HEK293 (cell line): ENCODE results near the gene SH3GL1.

Experiments
- CTCF ChIA-PET: fragments of 350-600 bp; formaldehyde crosslinking; extraction: SDS; loops from one replicate; lab custom pipeline; 2021; ENCODE audit warnings: antibody characterized with exemption; lab: Yijun Ruan, JAX
- POLR2A ChIA-PET: fragments of 300-600 bp; formaldehyde crosslinking; extraction: SDS; loops from one replicate; lab custom pipeline; 2020; ENCODE audit warnings: antibody characterized with exemption, inconsistent platforms; lab: Yijun Ruan, JAX
- H3K27ac ChIP-seq: fragments of 200-500 bp; sonication (Bioruptor generic); 2 replicates; pipeline ENCODE4 v1.5.1; 2014; ENCODE audit warnings: low read depth, low read length, control low read depth, inconsistent platforms; ENCODE audit errors: extremely low read depth
- H3K36me3 ChIP-seq, 2 experiments: fragments of 200-500 bp in 1 of 2; sonication (Bioruptor generic) in 1 of 2; 1 replicate in 1 of 2; 2 replicates in 1 of 2; pipeline ENCODE4 v1.5.1; 2014 to 2017; ENCODE audit warnings: inconsistent platforms in 2 of 2, low read length in 2 of 2; ENCODE audit not compliant: control insufficient read depth in 2 of 2, insufficient read depth in 1 of 2
- H3K4me1 ChIP-seq: fragments of 200-500 bp; sonication (Bioruptor generic); 2 replicates; pipeline ENCODE4 v1.5.1; 2014; ENCODE audit warnings: mild to moderate bottlenecking, low read length, inconsistent platforms; ENCODE audit not compliant: control insufficient read depth, insufficient read depth
- H3K4me3 ChIP-seq: 2 replicates; pipeline ENCODE4 v1.5.1; 2011; ENCODE audit warnings: low read depth, mild to moderate bottlenecking, control low read depth, low read length, moderate library complexity
- H3K9me3 ChIP-seq: fragments of 200-500 bp; sonication (Bioruptor generic); 2 replicates; pipeline ENCODE4 v1.5.1; 2014; ENCODE audit warnings: low read depth, low read length, inconsistent platforms; ENCODE audit not compliant: control insufficient read depth, insufficient read depth
- MZF1 ChIP-seq: fragments of 450-650 bp; formaldehyde crosslinking; IDR thresholded peaks from 2 replicates; pipeline ENCODE4 v1.5.1; 2017; ENCODE audit warnings: missing biosample characterization, missing genetic modification characterization, borderline replicate concordance
- SALL2 ChIP-seq: fragments of 450-650 bp; formaldehyde crosslinking; IDR thresholded peaks from 2 replicates; pipeline ENCODE4 v1.5.0; 2017; ENCODE audit warnings: missing biosample characterization, mild to moderate bottlenecking, missing genetic modification characterization, borderline replicate concordance
- TCF7L2 ChIP-seq: IDR thresholded peaks from 2 replicates; pipeline ENCODE4 v1.6.1; 2011; ENCODE audit warnings: low read depth, mild to moderate bottlenecking, inconsistent platforms, low read length, moderate library complexity, borderline replicate concordance
- ZBTB8A ChIP-seq: fragments of 450-650 bp; formaldehyde crosslinking; IDR thresholded peaks from 2 replicates; pipeline ENCODE4 v1.5.1; 2016; ENCODE audit warnings: missing biosample characterization, missing genetic modification characterization
- ZIC2 ChIP-seq: fragments of 450-650 bp; formaldehyde crosslinking; IDR thresholded peaks from 2 replicates; pipeline ENCODE4 v1.5.1; 2016; ENCODE audit warnings: missing biosample characterization, missing genetic modification characterization
- ZNF112 ChIP-seq: fragments of 450-650 bp; formaldehyde crosslinking; IDR thresholded peaks from 2 replicates; pipeline ENCODE4 v1.5.0; 2017; ENCODE audit warnings: missing biosample characterization, missing genetic modification characterization
- ZNF184 ChIP-seq: fragments of 450-650 bp; IDR thresholded peaks from 2 replicates; pipeline ENCODE4 v1.5.1; 2018; ENCODE audit warnings: missing biosample characterization, mild to moderate bottlenecking, missing genetic modification characterization
- ZNF223 ChIP-seq: fragments of 450-650 bp; formaldehyde crosslinking; IDR thresholded peaks from 2 replicates; pipeline ENCODE4 v1.5.1; 2016; ENCODE audit warnings: missing biosample characterization, missing genetic modification characterization
- ZNF394 ChIP-seq: fragments of 450-650 bp; formaldehyde crosslinking; IDR thresholded peaks from 2 replicates; pipeline ENCODE4 v1.5.1; 2016; ENCODE audit warnings: missing biosample characterization, missing genetic modification characterization, mild to moderate bottlenecking, moderate library complexity, borderline replicate concordance
- ZNF544 ChIP-seq: fragments of 450-650 bp; formaldehyde crosslinking; IDR thresholded peaks from 2 replicates; pipeline ENCODE4 v1.5.0; 2017; ENCODE audit warnings: missing biosample characterization, missing genetic modification characterization
- ZNF621 ChIP-seq: fragments of 450-650 bp; formaldehyde crosslinking; IDR thresholded peaks from 2 replicates; pipeline ENCODE4 v1.5.1; 2017; ENCODE audit warnings: missing biosample characterization, missing genetic modification characterization
- ZNF791 ChIP-seq: fragments of 450-650 bp; formaldehyde crosslinking; IDR thresholded peaks from 2 replicates; pipeline ENCODE4 v1.5.1; 2016; ENCODE audit warnings: missing biosample characterization, missing genetic modification characterization
- TF ChIP-seq, protein P1 (sequence below): fragments of 450-650 bp; formaldehyde crosslinking; IDR thresholded peaks from 2 replicates; pipeline ENCODE4 v1.5.1; 2016; ENCODE audit warnings: missing biosample characterization, missing genetic modification characterization
- TF ChIP-seq, protein P2 (sequence below): fragments of 450-650 bp; formaldehyde crosslinking; IDR thresholded peaks from 2 replicates; pipeline ENCODE4 v1.5.1; 2017; ENCODE audit warnings: missing biosample characterization, missing genetic modification characterization
- TF ChIP-seq, protein P3 (sequence below): fragments of 450-650 bp; IDR thresholded peaks from 2 replicates; pipeline ENCODE4 v1.5.1; 2018; ENCODE audit warnings: missing biosample characterization, missing genetic modification characterization
- TF ChIP-seq, protein P4 (sequence below): fragments of 450-650 bp; formaldehyde crosslinking; IDR thresholded peaks from 2 replicates; pipeline ENCODE4 v1.5.1; 2016; ENCODE audit warnings: missing biosample characterization, missing genetic modification characterization
- TF ChIP-seq, protein P5 (sequence below): fragments of 450-650 bp; formaldehyde crosslinking; IDR thresholded peaks from 2 replicates; pipeline ENCODE4 v1.5.1; 2016; ENCODE audit warnings: missing biosample characterization, missing genetic modification characterization
- TF ChIP-seq, protein P6 (sequence below): fragments of 450-650 bp; formaldehyde crosslinking; IDR thresholded peaks from 2 replicates; pipeline ENCODE4 v1.5.1; 2016; ENCODE audit warnings: missing biosample characterization, missing genetic modification characterization, borderline replicate concordance

SH3GL1 gene

DNA sequence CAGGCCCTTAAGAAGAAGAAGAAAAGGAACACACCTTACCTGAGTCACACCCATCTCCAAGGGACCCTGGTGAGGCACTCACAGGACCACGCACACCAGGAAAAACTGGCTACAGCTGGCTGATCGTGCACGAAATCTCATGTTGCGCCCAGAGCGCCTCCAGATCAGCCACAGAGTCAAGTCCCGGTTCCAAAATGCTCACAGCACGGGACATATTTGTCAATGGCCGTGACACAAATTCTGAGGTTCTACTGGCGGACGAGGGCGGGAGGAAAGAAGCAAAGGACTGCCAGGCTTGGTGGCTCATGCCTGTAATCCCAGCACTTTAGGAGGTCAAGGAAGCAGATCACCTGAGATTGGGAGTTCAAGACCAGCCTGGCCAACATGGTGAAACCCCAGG, 21.5 kb downstream of the SH3GL1 start (continued):
- no peak for TF ChIP-seq ZNF791 (tag by site-specific recombination)

DNA sequence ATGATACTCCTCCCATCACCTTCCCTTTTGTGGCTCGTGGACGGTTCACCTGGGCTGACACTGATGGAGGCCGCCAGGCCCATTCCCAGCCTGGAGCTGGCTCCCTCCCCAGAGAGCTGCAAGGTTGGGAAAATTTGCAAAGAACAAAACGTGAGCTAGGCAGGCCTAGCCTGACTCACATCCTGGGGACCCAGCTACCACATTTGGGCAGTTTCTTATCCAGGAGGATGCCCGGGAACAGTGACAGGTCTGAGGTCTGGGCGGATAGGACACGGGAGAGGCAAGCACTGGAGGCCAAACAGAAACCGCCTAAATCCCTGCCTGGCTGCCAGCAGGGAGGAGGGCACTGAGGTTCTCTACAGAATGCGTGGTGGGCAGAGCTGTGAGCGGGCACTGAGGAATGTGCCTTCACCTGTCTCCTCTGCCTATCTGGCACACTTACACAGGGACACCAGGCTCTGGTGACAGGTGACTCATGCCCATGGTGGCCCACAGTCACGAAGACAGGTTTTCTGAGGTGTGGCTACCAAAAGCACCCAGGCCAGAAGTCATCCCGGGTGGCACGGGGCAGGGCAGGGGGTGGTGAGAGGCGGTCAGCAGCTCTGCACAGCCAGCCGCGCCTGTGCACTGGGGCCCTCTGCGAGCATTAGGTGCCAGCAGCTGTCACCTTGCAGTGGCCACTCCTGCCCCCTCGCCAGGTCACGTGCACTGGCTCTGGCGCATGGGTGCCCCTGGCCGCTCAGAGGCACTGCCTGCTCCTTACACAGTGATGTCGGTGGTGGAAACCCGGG, 23.2 kb downstream of the SH3GL1 start:
- no peak for TF ChIP-seq ZNF223 (tag by site-specific recombination)
- TF ChIP-seq ZNF621 (tag by site-specific recombination): no peak
- TF ChIP-seq ZNF184 (tag by site-specific recombination): no peak
- TF ChIP-seq, protein P1, sequence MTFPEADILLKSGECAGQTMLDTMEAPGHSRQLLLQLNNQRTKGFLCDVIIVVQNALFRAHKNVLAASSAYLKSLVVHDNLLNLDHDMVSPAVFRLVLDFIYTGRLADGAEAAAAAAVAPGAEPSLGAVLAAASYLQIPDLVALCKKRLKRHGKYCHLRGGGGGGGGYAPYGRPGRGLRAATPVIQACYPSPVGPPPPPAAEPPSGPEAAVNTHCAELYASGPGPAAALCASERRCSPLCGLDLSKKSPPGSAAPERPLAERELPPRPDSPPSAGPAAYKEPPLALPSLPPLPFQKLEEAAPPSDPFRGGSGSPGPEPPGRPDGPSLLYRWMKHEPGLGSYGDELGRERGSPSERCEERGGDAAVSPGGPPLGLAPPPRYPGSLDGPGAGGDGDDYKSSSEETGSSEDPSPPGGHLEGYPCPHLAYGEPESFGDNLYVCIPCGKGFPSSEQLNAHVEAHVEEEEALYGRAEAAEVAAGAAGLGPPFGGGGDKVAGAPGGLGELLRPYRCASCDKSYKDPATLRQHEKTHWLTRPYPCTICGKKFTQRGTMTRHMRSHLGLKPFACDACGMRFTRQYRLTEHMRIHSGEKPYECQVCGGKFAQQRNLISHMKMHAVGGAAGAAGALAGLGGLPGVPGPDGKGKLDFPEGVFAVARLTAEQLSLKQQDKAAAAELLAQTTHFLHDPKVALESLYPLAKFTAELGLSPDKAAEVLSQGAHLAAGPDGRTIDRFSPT (tag by site-specific recombination): 0 out of 2 replicates have a peak, but pooled peaks have one; percentile 39
- no peak for TF ChIP-seq TCF7L2
- TF ChIP-seq, protein P2, sequence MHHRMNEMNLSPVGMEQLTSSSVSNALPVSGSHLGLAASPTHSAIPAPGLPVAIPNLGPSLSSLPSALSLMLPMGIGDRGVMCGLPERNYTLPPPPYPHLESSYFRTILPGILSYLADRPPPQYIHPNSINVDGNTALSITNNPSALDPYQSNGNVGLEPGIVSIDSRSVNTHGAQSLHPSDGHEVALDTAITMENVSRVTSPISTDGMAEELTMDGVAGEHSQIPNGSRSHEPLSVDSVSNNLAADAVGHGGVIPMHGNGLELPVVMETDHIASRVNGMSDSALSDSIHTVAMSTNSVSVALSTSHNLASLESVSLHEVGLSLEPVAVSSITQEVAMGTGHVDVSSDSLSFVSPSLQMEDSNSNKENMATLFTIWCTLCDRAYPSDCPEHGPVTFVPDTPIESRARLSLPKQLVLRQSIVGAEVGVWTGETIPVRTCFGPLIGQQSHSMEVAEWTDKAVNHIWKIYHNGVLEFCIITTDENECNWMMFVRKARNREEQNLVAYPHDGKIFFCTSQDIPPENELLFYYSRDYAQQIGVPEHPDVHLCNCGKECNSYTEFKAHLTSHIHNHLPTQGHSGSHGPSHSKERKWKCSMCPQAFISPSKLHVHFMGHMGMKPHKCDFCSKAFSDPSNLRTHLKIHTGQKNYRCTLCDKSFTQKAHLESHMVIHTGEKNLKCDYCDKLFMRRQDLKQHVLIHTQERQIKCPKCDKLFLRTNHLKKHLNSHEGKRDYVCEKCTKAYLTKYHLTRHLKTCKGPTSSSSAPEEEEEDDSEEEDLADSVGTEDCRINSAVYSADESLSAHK (tag by site-specific recombination): peak; percentile 84
- TF ChIP-seq MZF1 (tag by site-specific recombination): no peak
- TF ChIP-seq, protein P3, sequence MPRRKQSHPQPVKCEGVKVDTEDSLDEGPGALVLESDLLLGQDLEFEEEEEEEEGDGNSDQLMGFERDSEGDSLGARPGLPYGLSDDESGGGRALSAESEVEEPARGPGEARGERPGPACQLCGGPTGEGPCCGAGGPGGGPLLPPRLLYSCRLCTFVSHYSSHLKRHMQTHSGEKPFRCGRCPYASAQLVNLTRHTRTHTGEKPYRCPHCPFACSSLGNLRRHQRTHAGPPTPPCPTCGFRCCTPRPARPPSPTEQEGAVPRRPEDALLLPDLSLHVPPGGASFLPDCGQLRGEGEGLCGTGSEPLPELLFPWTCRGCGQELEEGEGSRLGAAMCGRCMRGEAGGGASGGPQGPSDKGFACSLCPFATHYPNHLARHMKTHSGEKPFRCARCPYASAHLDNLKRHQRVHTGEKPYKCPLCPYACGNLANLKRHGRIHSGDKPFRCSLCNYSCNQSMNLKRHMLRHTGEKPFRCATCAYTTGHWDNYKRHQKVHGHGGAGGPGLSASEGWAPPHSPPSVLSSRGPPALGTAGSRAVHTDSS (tag by site-specific recombination): no peak
- POLR2A ChIA-PET: interaction anchor here (0.6 to 3.8 kb wide), 5 partner anchors 13 to 25 kb away, joined by 3 to 19 read pairs (median 6); partner anchors contain the start of genes CHAF1A and SH3GL1
- H3K36me3 ChIP-seq: peaks cover 0 to 3% of the 10 kb centered on the region in 2 experiments; a peak in 1 of 3 replicates
- peaks cover 9% of the 10 kb centered on the region for H3K4me1 ChIP-seq
- CTCF ChIA-PET: interaction anchor here (0.6 to 5.5 kb wide), 12 partner anchors 9 to 259 kb away, joined by 3 to 40 read pairs (median 5); partner anchors contain the start of genes CHAF1A and SH3GL1
- no peaks in the 10 kb centered on the region for H3K9me3 ChIP-seq
- H3K4me3 ChIP-seq: no peak overlapping the region
- no peak overlapping the region for H3K27ac ChIP-seq

DNA sequence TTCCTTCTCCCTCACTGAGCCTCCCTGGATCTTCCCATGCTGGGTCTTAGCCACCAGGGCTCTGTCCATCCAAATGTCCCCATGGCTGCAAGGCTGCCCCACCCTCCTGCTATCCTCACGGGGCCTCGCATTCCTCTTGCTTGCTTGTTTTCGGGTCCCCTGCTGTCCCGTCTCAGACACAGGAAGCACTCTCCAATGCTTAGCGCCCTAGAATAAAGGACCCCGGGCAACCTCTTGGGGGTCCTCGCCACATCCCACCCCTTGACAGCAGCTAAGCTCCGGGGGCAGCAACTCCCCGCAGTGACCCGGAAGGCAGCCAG, 23.7 kb downstream of the SH3GL1 start:
- no peak overlapping the region for H3K27ac ChIP-seq
- peaks cover 9% of the 10 kb centered on the region for H3K4me1 ChIP-seq
- H3K9me3 ChIP-seq: no peaks in the 10 kb centered on the region
- CTCF ChIA-PET: interaction anchor here (0.6 to 5.5 kb wide), 15 partner anchors 10 to 260 kb away, joined by 3 to 40 read pairs (median 5); partner anchors contain the start of genes CHAF1A and SH3GL1
- POLR2A ChIA-PET: interaction anchor here (0.6 to 3.8 kb wide), 5 partner anchors 13 to 26 kb away, joined by 3 to 19 read pairs (median 6); partner anchors contain the start of genes CHAF1A and SH3GL1
- H3K36me3 ChIP-seq: peaks cover 0 to 3% of the 10 kb centered on the region in 2 experiments; a peak in 1 of 3 replicates
- no peak overlapping the region for H3K4me3 ChIP-seq
- TF ChIP-seq, protein P4, sequence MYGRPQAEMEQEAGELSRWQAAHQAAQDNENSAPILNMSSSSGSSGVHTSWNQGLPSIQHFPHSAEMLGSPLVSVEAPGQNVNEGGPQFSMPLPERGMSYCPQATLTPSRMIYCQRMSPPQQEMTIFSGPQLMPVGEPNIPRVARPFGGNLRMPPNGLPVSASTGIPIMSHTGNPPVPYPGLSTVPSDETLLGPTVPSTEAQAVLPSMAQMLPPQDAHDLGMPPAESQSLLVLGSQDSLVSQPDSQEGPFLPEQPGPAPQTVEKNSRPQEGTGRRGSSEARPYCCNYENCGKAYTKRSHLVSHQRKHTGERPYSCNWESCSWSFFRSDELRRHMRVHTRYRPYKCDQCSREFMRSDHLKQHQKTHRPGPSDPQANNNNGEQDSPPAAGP (tag by site-specific recombination): no peak
- TF ChIP-seq ZNF112 (tag by site-specific recombination) (no peak), ZNF544 (tag by site-specific recombination) (no peak), ZNF394 (tag by site-specific recombination) (no peak), ZIC2 (tag by site-specific recombination) (peak; percentile 32; the same call in 1 of the 2 replicates), ZBTB8A (tag by site-specific recombination) (no peak), SALL2 (no peak)
- TF ChIP-seq, protein P5, sequence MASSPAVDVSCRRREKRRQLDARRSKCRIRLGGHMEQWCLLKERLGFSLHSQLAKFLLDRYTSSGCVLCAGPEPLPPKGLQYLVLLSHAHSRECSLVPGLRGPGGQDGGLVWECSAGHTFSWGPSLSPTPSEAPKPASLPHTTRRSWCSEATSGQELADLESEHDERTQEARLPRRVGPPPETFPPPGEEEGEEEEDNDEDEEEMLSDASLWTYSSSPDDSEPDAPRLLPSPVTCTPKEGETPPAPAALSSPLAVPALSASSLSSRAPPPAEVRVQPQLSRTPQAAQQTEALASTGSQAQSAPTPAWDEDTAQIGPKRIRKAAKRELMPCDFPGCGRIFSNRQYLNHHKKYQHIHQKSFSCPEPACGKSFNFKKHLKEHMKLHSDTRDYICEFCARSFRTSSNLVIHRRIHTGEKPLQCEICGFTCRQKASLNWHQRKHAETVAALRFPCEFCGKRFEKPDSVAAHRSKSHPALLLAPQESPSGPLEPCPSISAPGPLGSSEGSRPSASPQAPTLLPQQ (tag by site-specific recombination): no peak
- TF ChIP-seq, protein P6, sequence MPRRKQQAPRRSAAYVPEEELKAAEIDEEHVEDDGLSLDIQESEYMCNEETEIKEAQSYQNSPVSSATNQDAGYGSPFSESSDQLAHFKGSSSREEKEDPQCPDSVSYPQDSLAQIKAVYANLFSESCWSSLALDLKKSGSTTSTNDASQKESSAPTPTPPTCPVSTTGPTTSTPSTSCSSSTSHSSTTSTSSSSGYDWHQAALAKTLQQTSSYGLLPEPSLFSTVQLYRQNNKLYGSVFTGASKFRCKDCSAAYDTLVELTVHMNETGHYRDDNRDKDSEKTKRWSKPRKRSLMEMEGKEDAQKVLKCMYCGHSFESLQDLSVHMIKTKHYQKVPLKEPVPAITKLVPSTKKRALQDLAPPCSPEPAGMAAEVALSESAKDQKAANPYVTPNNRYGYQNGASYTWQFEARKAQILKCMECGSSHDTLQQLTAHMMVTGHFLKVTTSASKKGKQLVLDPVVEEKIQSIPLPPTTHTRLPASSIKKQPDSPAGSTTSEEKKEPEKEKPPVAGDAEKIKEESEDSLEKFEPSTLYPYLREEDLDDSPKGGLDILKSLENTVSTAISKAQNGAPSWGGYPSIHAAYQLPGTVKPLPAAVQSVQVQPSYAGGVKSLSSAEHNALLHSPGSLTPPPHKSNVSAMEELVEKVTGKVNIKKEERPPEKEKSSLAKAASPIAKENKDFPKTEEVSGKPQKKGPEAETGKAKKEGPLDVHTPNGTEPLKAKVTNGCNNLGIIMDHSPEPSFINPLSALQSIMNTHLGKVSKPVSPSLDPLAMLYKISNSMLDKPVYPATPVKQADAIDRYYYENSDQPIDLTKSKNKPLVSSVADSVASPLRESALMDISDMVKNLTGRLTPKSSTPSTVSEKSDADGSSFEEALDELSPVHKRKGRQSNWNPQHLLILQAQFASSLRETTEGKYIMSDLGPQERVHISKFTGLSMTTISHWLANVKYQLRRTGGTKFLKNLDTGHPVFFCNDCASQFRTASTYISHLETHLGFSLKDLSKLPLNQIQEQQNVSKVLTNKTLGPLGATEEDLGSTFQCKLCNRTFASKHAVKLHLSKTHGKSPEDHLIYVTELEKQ: no peak
